ENCODE data around the gene BCAS4.

The BCAS4 gene

GRCh38 chr20:50901301-50901700 lies 106.4 kb downstream of the BCAS4 start:
- no peak for DNase-seq (ENCODE audit: extremely low read depth in 1 of 2, low read depth in 1 of 2)

- DNase-seq (ENCODE audit: extremely low read depth in 1 of 2, low read depth in 1 of 2), result no peak
Observed at GRCh38 chr20:50903353-50904051, 108.6 kb downstream of the BCAS4 start.

GRCh38 chr20:50904067-50904570 lies 109.3 kb downstream of the BCAS4 start:
- no peak for DNase-seq (ENCODE audit: extremely low read depth in 1 of 2, low read depth in 1 of 2)

DNA sequence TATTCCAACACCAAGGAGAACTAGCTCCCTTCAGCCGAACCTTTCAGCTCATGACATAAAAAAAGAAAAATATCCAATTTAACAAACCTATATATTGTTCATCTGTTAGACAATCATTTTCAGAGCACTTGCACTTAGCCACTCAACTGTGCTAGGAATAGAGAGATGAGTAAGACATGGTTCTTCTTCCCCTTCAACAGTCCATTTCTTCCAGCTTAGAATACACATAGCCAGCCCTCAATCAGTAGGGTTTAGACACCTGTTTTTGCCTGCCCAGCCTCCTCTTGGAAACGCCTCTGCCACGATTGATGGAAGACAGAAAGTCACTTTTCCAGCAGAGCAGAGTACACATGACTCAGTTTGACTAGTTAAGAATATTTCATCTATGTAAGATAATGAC lies 114.6 kb downstream of the BCAS4 start:
- DNase-seq (ENCODE audit: extremely low read depth in 1 of 2, low read depth in 1 of 2), result no peak

GRCh38 chr20:50911030-50911429 lies 116.2 kb downstream of the BCAS4 start:
- DNase-seq (ENCODE audit: extremely low read depth in 1 of 2, low read depth in 1 of 2), result no peak

DNA sequence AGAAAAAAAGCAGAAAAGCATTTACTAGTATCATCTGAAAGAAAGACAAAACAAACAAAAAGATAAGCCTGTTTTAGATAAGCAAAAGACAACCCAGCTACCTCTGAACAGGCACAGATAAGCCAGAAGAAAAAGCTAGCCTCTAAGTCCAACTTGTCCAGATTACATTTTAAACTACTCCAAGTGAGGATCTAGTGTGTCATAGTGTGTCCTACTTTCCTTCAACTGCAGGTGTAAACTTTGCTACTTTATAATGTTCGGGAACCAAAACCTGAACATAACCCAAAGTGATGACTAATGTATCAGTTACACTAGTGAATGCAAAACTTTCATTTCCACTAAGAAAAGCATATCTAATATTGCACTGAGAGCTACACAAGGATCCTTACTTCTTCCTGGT lies 116.9 kb downstream of the BCAS4 start:
- DNase-seq (ENCODE audit: extremely low read depth in 1 of 2, low read depth in 1 of 2), result no peak

DNA sequence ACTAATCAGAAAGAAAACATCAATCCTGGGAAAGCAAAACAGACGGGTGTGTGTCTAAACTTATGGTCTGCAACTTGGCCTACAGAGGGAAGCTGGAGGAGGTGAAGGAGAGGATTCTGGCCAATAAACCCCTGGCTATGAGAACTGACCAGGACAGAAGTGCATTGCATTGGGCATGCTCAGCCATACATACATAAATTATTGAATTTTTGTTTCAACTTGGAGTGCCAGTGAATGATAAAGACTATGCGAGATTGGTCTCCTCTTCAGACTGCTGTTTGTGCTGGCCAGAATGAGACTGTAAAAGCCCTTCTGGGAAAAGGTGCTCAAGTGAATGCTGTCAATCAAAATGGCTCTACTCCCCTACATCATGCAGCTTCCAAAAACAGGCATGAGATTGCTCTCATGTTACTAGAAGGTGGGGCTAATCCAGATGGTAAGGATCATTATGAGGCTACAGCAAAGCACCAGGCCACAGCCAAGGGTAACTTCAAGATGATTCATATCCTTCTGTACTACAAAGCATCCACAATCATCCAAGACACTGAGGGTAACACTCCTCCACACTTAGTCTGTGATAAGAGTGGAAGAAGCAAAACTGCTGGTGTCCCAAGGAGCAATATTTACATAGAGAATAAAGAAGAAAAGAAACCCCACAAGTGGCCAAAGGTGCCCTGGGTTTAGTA lies 119.0 kb downstream of the BCAS4 start:
- DNase-seq (ENCODE audit: extremely low read depth in 1 of 2, low read depth in 1 of 2), result no peak

DNA sequence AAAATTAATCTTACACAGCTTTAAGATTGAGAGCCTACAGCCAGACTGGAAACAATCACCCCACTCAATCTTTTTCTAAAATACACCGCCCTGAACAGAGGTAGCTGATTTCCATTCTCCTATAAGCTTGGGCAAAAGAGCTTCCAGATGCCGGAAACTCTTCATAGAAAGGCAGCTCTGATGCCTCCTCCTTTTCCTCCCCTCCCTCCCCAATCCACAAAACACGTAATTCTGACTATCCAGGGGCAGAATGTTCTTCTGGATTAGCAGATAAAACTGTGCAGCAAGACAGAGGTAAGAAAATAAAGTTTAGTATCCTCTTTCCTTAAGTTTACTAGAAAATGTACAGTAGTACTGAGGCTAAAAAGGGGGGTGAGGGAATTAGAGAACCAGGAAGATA lies 120.6 kb downstream of the BCAS4 start:
- no peak for DNase-seq (ENCODE audit: extremely low read depth in 1 of 2, low read depth in 1 of 2)

DNA sequence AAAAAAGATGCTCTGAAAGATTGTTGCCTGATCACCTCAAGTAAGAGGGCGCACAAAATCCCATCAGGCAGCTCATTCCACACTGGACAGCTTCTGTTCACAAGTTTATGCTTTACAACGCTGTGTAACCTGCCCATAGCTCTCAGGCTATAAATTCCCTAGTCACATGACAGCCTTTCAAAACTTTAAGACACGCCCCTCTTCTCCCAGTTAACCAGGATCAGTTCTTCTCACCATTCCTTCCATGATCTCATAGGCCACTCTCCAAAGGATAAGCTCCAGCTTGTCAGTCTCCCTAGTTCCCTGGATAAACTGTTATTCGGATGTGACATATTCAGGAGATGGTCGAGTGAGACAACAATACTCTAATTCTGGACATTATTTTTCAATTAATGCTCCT lies 121.4 kb downstream of the BCAS4 start:
- no peak for DNase-seq (ENCODE audit: extremely low read depth in 1 of 2, low read depth in 1 of 2)

- no peak for DNase-seq (ENCODE audit: extremely low read depth in 1 of 2, low read depth in 1 of 2)
Observed at GRCh38 chr20:50916934-50917333, 122.1 kb downstream of the BCAS4 start.

GRCh38 chr20:50918403-50918802 lies 123.5 kb downstream of the BCAS4 start:
- no peak for DNase-seq (ENCODE audit: extremely low read depth in 1 of 2, low read depth in 1 of 2)

- DNase-seq (ENCODE audit: extremely low read depth in 1 of 2, low read depth in 1 of 2), result no peak
Observed at GRCh38 chr20:50919567-50919966, 124.7 kb downstream of the BCAS4 start.

DNA sequence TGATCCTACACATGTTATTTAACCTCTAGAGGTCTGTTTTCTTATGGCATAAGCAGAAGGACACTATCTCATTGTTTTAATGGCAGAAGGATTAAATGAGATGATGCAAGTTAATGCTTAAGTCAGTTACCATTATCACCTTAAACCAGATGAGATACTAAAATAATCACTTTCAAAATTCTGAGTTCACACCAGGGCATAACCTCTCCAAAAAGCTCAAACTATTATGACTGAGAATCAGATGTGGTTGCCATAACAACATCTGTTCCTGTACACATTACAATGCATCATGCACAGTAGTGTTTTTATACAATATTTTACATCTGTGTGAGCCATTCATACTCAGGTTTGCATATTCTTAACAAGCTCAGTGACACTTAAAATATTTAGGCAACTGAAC lies 126.1 kb downstream of the BCAS4 start:
- no peak for DNase-seq (ENCODE audit: extremely low read depth in 1 of 2, low read depth in 1 of 2)

DNA sequence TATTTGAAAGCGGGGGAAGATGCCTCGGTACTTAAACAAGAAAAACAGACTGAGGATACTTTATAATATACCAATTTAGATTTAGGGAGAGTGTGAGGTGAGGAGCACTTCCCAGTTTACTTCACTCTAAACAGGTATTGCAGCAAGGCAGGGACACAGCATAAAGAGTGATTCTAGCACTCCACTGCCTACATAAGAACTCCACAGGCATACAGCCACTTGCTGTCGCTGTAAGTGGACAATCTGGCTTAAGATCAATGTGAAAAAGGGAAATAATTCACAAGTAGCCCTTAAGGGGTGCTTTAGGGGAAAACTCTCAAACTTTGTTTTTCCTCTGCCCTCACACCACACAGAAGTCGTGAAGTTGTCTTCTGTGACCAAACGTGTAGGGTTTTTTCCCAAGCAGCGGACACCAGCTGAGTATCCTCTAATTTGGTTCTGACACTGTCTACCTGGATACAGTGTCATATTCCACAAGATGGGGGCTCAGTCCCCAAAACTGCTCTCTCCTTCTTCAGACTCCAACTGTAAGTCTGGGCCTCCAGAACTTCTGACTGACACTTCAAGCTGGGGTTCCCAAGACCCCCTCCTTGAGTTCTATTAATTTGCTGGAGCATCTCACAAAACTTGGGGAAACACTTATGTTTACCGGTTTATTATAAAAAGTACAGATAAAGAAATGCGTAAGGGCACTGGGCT lies 127.1 kb downstream of the BCAS4 start:
- no peak for DNase-seq (ENCODE audit: extremely low read depth in 1 of 2, low read depth in 1 of 2)

DNA sequence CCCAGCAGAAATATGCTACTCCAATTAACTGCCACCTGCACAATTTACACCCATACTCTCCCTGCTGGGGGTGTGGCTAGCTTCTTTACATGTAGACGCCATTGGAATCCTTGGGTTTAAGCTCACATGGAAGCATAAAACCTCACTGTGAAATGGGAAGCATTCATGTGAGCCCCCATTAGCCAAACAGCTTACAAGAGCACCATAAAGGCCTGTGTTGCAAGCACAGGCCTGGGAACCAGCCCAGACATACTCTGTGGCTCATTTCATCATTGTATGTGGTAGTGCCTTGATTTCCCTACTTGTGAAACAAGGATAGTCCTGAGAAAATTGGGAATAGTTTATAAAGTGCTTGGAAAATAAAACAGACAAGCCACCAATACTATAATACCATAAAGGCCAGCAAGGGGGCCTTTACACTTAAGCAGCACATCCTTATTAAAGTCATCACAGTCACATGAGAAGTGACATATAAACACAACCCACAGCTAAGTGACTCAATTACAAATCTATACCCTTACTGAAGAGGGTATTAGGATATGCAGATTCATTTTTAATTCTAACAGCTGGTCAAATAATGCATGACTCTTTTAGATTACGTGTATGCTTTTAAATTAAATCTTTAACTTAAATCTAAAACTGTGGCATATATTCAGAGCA lies 129.5 kb downstream of the BCAS4 start:
- DNase-seq (ENCODE audit: extremely low read depth in 1 of 2, low read depth in 1 of 2), result no peak

DNA sequence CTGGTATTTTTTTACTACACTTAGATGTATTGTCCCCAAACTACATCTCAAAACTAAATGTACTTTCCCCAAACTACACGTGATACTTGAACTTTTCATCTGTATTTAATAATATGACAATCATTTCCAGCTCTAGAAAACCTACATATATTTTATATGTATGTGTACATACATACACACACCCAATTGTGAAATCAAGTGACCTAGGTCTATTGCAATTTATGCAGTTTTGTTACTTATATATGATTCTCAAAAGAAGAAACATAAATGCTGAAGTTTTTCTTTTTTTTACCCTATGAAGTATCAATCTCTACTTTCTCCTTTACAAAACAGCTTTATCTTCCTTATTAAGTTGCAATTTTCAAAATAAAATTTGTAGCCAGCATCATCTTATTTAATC lies 131.7 kb downstream of the BCAS4 start:
- no peak for DNase-seq (ENCODE audit: extremely low read depth in 1 of 2, low read depth in 1 of 2)

All from activated CD8-positive, alpha-beta memory T cell treated with anti-CD3 and anti-CD28 coated beads for 1 hour (primary cell).